GM23338 (cell line): ENCODE data around the gene CARMIL1. TPM values are rescaled to one million over a fixed set of nuclear protein-coding genes. Genes with fewer than 3 reads are reported as not detected.

Experiments used
- ATAC-seq: fragments of 200-7000 bp; cut with Tn5 transposase; 3 replicates; pipeline ENCODE4 v1.9.1; 2020
- DNase-seq: peaks from one replicate; pipeline ENCODE4 v3.0.0-alpha.2; 2015; ENCODE audit warnings: low spot score
- H2AFZ ChIP-seq: fragments of 200-600 bp; sonication (generic); 2 replicates; pipeline ENCODE4 v1.8.0; 2016; ENCODE audit warnings: antibody characterized with exemption, mild to moderate bottlenecking, moderate library complexity
- H3F3A ChIP-seq: fragments of 200-600 bp; sonication (generic); replicated peaks from 2 replicates; pipeline ENCODE4 v1.8.0; 2017; ENCODE audit warnings: antibody characterized with exemption, mixed run types, low read depth
- H3K27ac ChIP-seq: fragments of 200-600 bp; sonication (generic); 2 replicates; pipeline ENCODE4 v1.6.1; 2016; ENCODE audit warnings: low read depth
- H3K27me3 ChIP-seq: fragments of 200-600 bp; sonication (generic); 2 replicates; pipeline ENCODE4 v1.8.0; 2016; ENCODE audit warnings: mild to moderate bottlenecking, mixed run types, moderate library complexity; ENCODE audit not compliant: insufficient read depth
- H3K36me3 ChIP-seq: fragments of 200-600 bp; sonication (generic); 2 replicates; pipeline ENCODE4 v1.8.0; 2016; ENCODE audit warnings: mild to moderate bottlenecking; ENCODE audit not compliant: insufficient read depth
- H3K4me1 ChIP-seq: fragments of 200-600 bp; sonication (generic); 2 replicates; pipeline ENCODE4 v1.8.0; 2016; ENCODE audit warnings: mild to moderate bottlenecking, moderate library complexity; ENCODE audit not compliant: insufficient read depth
- H3K4me2 ChIP-seq: fragments of 200-600 bp; sonication (generic); 2 replicates; pipeline ENCODE4 v1.7.1; 2017; ENCODE audit warnings: mixed run types
- H3K4me3 ChIP-seq: fragments of 200-600 bp; sonication (generic); 2 replicates; pipeline ENCODE4 v1.6.1; 2016; ENCODE audit warnings: mixed run types
- H3K79me2 ChIP-seq: fragments of 200-600 bp; sonication (generic); replicated peaks from 2 replicates; pipeline ENCODE4 v1.8.0; 2017; ENCODE audit warnings: mild to moderate bottlenecking; ENCODE audit not compliant: insufficient read depth
- H3K9me2 ChIP-seq: fragments of 200-600 bp; sonication (generic); 2 replicates; pipeline ENCODE4 v1.8.0; 2017; ENCODE audit not compliant: insufficient read depth
- H4K20me1 ChIP-seq: fragments of 200-600 bp; sonication (generic); replicated peaks from 2 replicates; pipeline ENCODE4 v1.8.0; 2017; ENCODE audit warnings: mild to moderate bottlenecking; ENCODE audit not compliant: insufficient read depth
- H3K27ac Mint-ChIP-seq: 2 replicates; pipeline ENCODE4 v1.8.0; 2020; ENCODE audit warnings: inconsistent platforms, mild to moderate bottlenecking, moderate library complexity, mixed read lengths
- H3K27me3 Mint-ChIP-seq: 3 replicates; pipeline ENCODE4 v1.8.0; 2022; ENCODE audit warnings: low read depth, mild to moderate bottlenecking, moderate library complexity, mixed read lengths, inconsistent platforms; ENCODE audit not compliant: insufficient read depth, poor library complexity
- H3K36me3 Mint-ChIP-seq: 3 replicates; pipeline ENCODE4 v1.8.0; 2021; ENCODE audit warnings: low read depth, mild to moderate bottlenecking, inconsistent platforms, moderate library complexity, mixed read lengths
- H3K4me1 Mint-ChIP-seq: 3 replicates; pipeline ENCODE4 v1.8.0; 2020; ENCODE audit warnings: mild to moderate bottlenecking, inconsistent platforms, mixed read lengths
- H3K4me3 Mint-ChIP-seq: 3 replicates; pipeline ENCODE4 v1.8.0; 2021; ENCODE audit warnings: moderate library complexity, mild to moderate bottlenecking, inconsistent platforms, mixed read lengths
- H3K9me3 Mint-ChIP-seq: 3 replicates; pipeline ENCODE4 v1.8.0; 2020; ENCODE audit warnings: moderate library complexity, mild to moderate bottlenecking, inconsistent platforms, mixed read lengths
- CREB1 ChIP-seq: fragments of 250-450 bp; sonication (Bioruptor Pico); IDR thresholded peaks from 2 replicates; pipeline ENCODE4 v1.5.0; 2020; ENCODE audit warnings: low read depth, mild to moderate bottlenecking, moderate library complexity
- EZH2phosphoT487 ChIP-seq: fragments of 200-600 bp; sonication (generic); IDR thresholded peaks from one replicate; pipeline ENCODE4 v1.8.1; 2018; ENCODE audit warnings: antibody characterized with exemption; ENCODE audit not compliant: unreplicated experiment
- JUNB ChIP-seq: IDR thresholded peaks from one replicate; pipeline ENCODE4 v1.6.1; 2016; ENCODE audit warnings: antibody characterized with exemption; ENCODE audit not compliant: unreplicated experiment
- NANOG ChIP-seq: IDR thresholded peaks from 2 replicates; pipeline ENCODE4 v1.6.1; 2016; ENCODE audit warnings: antibody characterized with exemption, borderline replicate concordance
- ZNF114 ChIP-seq: fragments of 250-450 bp; sonication (Bioruptor Pico); IDR thresholded peaks from 2 replicates; pipeline ENCODE4 v1.5.0; 2020; ENCODE audit warnings: mild to moderate bottlenecking, moderate library complexity
- ZNF462 ChIP-seq: fragments of 250-450 bp; sonication (Bioruptor Pico); IDR thresholded peaks from 2 replicates; pipeline ENCODE4 v1.5.0; 2020; ENCODE audit warnings: mild to moderate bottlenecking, moderate library complexity
- polyA plus RNA-seq: library from polyadenylated mRNA; unstranded; fragments of >200 nt; fragmentation: Nextera tagmentation; extraction: Ambion mirVana; gene quantifications from 2 replicates; pipeline ENCODE4 v1.2.1, GENCODE V29; 2016
- total RNA-seq: library from RNA; depleted of rRNA; stranded (reverse); fragments of >200 nt; shearing (Covaris generic); gene quantifications from 2 replicates; pipeline ENCODE4 v1.2.3, GENCODE V29; 2014

The CARMIL1 gene
- total and polyA plus RNA-seq, 2 experiments from 2014 or later = 43.2 to 66.9 TPM

GRCh38 chr6:25640446-25640845 is 361.3 kb downstream of the CARMIL1 start:
- Mint-ChIP-seq H3K4me3 (no peak overlapping the region), H3K27ac (no peak overlapping the region), H3K4me1 (peaks cover 3% of the 10 kb centered on the region; the same call in 2 of the 3 replicates), H3K27me3 (no peaks in the 10 kb centered on the region), H3K36me3 (no peaks in the 10 kb centered on the region), H3K9me3 (no peaks in the 10 kb centered on the region)
- Histone ChIP-seq H3K4me1 (no peaks in the 10 kb centered on the region), H2AFZ (no peak overlapping the region), H3K27me3 (no peaks in the 10 kb centered on the region), H3F3A (no peaks in the 10 kb centered on the region), H4K20me1 (no peaks in the 10 kb centered on the region), H3K4me2 (no peak overlapping the region), H3K79me2 (no peaks in the 10 kb centered on the region), H3K9me2 (no peaks in the 10 kb centered on the region), H3K4me3 (no peak overlapping the region), H3K27ac (no peak overlapping the region), H3K36me3 (no peaks in the 10 kb centered on the region)
- ATAC-seq = no peak
- no peak for DNase-seq
- TF ChIP-seq NANOG (no peak), JUNB (no peak), ZNF462 (CRISPR knock-in tag) (no peak)

GRCh38 chr6:25640891-25641290 is 361.7 kb downstream of the CARMIL1 start:
- Histone ChIP-seq H3K4me1 (no peaks in the 10 kb centered on the region), H3F3A (no peaks in the 10 kb centered on the region), H4K20me1 (no peaks in the 10 kb centered on the region), H3K79me2 (no peaks in the 10 kb centered on the region), H3K27ac (no peak overlapping the region), H3K36me3 (no peaks in the 10 kb centered on the region), H3K4me3 (no peak overlapping the region), H3K9me2 (no peaks in the 10 kb centered on the region), H2AFZ (no peak overlapping the region), H3K27me3 (no peaks in the 10 kb centered on the region), H3K4me2 (no peak overlapping the region)
- no peak for TF ChIP-seq JUNB
- no peak for TF ChIP-seq ZNF114 (CRISPR knock-in tag)
- TF ChIP-seq CREB1 (CRISPR knock-in tag) = no peak
- TF ChIP-seq EZH2phosphoT487 = no peak
- no peak overlapping the region for H3K4me3 Mint-ChIP-seq
- H3K27me3 Mint-ChIP-seq = no peaks in the 10 kb centered on the region
- peaks cover 3% of the 10 kb centered on the region; the same call in 2 of the 3 replicates for H3K4me1 Mint-ChIP-seq
- no peak for ATAC-seq
- no peak overlapping the region for H3K27ac Mint-ChIP-seq
- no peaks in the 10 kb centered on the region for H3K36me3 Mint-ChIP-seq
- H3K9me3 Mint-ChIP-seq = no peaks in the 10 kb centered on the region
- DNase-seq = no peak
